ENCODE data around the gene EID1.
"Not testable (repeated sequence)": the region's sequence is repeated elsewhere in the genome, so short reads cannot be mapped to it uniquely, and the experiment has no call there.

Gene EID1, protein sequence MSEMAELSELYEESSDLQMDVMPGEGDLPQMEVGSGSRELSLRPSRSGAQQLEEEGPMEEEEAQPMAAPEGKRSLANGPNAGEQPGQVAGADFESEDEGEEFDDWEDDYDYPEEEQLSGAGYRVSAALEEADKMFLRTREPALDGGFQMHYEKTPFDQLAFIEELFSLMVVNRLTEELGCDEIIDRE

DNA sequence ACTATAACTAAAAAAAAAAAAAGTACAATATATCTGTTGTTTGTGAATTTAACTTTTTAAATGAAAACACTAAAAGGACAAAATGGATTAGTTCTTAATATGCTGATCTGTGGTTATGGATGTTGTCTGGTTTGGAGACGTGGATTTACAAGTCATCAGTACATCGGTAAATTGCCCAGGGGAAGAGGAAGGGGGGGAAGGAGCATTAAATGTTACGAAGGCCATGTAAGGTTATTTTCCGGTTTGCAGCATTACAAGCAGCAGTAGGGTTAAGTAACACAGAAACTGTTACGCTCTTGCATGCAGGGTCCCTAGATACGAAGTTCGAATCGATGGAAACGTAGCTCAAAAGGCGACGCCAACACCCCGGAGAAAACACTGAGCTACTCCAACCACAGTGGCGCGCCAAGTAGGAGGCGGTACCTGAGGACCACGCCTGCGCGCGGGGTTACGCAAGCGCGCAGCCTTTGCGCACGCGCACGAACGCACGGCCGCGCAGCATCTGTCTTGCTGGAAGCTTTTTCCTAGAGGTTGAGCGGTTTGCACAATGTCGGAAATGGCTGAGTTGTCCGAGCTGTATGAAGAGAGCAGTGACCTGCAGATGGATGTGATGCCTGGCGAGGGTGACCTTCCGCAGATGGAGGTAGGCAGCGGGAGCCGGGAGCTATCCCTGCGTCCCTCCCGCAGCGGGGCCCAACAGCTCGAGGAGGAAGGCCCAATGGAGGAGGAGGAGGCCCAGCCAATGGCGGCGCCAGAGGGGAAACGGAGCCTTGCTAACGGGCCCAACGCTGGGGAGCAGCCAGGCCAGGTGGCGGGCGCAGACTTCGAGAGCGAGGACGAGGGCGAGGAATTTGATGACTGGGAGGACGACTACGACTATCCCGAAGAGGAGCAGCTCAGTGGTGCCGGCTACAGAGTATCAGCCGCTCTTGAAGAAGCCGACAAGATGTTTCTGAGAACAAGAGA lies at the start of gene EID1:
EID1 (plus strand) TSS at position 505 of the 966 bp plus-strand sequence; CDS start at position 548, 43 bp downstream.
- DNase-seq = peak; percentile 86

DNA sequence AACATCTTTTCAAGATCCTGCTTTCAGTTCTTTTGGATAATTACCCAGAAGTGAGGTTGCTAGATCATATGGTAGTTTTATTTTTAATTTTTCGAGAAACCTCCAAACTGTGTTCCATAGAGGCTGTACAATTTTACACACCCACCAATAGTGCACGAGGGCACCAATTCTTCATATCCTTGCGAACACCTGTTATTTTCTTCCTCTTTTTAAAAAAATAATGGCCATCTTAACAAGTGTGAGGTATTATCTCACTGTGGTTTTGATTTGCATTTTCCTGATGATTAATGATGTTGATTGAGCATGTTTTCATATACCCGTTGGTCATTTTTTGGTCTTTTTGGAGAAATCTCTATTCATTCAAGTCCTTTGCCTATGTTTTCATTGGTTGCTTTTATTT lies 49.5 kb upstream of the EID1 start:
- no peak for DNase-seq

DNA sequence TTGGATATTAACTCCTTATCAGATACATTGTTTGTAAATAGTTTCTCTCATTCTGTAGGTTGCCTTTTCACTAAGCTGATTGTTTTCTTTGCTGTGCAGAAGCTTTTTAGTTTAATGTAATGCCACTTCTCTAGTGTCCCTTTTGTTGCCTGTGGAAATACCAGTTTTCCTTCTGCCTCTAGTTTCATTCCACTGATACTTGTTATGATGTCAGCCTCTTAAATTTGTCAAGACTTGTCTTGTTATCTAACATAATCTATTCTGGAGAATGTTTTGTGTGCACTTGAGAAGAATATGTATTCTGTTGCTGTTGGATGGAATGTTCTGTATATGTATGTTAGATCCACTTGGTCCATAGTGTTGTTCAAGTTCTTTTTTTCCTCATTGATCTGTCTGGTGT lies 49.0 kb upstream of the EID1 start:
- no peak for DNase-seq

DNA sequence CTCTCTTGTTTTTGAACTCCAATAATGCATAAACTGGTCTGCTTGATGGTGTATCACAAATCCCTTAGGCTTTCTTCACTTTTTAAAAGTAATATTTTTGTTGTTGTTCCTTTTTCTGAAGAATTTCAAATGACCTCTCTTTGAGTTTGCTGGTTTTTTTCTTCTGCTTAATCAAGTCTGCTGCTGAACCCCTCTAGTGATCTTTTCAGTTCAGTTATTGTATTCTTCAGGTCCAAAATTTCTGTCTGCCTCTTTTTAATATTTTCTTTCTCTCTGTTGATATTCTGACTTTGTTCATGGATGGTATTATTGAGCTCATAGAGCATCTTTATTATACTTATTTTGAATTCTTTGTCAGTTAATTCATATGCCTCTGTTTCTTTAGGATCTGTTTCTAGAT lies 45.3 kb upstream of the EID1 start:
- no peak for DNase-seq

DNA sequence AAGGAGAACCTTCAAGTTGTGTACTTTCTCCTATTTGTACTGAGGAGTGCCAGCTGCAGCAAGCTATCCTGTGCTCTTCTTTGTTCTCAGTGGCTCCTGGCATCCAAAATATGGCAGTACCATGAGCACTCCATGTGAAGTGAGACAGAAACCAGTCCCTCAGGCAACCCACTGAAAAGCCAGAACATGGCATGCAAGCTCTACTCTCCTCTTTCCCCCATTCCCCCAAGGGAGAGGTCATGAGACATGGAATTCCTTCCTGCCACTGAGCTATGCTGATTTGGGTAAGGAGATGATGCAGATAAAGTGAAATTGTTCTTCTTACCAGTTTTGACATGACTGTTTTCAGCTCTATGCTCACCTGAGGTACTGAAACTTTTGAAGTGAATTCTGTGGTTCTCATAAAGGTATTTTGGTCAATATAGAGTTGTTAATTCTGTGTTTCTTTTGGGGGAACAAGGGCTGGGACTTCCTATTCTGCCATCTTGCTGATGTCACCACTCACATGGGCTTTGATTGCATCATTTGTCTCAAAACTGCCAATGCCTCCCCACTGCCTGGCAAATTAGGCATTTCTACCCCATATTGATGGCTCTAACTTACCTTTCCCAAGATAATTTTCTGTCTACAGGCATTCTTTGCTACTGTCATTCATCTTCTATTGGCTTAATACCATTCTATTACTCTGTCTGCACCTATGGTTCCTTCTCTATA lies 44.3 kb upstream of the EID1 start:
- DNase-seq = no peak

DNA sequence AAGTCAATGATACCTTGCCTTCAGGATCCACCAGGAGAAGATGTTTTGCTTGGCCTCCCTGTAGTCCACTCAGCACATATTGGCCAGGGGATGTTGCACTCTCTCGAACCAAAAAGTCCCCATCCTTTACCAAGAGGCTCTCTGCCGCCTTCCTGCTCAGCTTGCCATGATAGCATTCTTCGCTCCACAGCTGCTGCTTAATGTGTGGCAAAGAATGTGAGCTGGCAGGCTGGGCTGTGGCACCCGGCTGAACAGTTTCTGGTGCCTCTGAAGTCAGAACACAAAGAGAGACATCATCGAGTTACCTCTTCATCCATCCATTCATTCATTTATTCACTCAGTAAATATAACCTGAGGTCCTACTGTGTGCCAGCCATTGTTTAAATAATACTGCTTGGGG lies 43.2 kb upstream of the EID1 start:
- no peak for DNase-seq

DNA sequence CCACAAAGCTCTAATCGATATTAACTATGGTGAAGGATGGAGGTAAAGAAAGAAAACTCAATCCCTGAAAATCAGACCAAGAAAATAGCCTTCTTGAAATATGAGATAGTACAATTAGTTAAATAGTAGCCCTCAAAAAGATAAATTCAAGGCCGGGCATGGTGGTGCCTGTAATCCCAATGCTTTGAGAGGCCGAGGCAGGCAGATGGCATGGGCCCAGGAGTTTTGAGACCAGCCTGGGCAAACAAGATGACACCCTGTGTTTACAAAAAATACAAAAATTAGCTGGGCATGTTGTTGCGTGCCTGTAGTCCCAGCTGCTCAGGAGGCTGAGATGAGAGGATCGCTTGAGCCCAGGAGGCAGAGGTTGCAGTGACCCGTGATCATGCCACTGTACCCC lies 35.4 kb upstream of the EID1 start:
- no peak for DNase-seq

DNA sequence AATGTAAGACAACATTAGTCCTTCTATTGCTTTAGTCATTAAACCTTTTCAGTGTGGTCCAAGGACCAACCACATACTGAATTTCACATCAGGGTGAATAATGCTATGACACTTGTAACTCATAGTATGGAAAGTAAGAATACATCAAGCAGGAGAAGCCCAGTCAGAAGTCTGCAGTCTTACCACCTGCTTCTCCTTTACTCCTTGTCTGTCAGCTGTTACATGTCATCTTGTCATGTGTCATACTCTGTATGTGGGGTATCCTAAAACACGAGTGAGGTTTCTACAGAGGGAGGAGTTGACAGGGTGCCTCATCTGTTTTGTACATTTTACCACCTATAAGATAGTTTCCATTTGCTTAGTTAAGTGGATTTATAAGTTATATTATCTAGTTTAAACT lies 32.8 kb upstream of the EID1 start:
- no peak for DNase-seq

DNA sequence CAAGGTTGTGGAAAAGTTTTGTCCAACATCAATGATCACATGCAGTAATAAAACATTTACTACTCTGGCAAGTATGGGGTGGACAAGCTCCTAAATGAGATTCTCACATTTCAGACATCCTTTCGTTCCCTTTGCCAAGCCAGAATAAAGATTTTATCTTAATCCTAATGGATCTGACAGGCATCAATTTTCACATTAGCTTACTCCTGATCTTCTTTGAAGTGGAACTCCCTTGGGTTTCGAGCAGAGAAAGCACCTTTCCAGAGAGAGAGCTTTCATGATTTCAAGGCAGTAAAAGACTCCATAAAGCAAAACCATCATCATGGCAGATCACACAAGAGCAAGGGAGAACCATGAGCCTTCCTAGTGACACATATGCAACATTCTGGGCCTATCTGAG lies 27.3 kb upstream of the EID1 start:
- peak; percentile 85 for DNase-seq

DNA sequence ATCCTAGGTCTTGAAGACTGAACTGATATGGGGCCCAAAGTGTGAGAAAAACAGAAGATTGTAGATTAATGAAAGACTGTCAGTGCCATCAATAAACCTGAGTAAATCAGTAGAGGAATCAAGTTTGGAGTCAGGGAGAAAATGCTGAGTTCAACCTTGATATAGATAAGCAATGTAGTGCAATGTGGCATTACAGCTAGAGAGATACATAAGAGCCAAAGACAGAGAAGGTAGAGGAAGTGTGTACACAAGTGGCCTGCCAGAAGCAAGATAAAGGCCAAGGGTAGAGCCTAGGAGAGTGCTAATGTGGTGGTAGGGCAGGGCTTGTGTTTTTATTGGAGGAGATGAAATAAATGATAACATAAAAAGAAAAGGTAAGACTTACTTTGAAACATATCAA lies 26.0 kb upstream of the EID1 start:
- DNase-seq = no peak

DNA sequence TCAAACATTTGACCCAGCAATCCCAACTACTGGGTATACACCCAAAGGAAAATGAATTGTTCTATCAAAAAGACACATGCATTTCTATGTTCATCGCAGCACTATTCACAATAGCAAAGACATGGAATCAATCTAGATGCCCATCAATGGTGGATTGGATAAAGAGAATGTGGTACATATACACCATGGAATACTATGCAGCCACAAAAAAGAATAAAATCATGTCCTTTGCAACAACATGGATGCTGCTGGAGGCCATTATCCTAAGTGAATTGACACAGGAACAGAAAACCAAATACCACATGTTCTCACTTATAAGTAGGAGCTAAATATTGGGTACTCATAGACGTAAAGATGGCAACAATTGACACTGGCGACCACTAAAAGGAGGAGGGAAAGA lies 23.5 kb upstream of the EID1 start:
- not testable (repeated sequence) for DNase-seq

DNA sequence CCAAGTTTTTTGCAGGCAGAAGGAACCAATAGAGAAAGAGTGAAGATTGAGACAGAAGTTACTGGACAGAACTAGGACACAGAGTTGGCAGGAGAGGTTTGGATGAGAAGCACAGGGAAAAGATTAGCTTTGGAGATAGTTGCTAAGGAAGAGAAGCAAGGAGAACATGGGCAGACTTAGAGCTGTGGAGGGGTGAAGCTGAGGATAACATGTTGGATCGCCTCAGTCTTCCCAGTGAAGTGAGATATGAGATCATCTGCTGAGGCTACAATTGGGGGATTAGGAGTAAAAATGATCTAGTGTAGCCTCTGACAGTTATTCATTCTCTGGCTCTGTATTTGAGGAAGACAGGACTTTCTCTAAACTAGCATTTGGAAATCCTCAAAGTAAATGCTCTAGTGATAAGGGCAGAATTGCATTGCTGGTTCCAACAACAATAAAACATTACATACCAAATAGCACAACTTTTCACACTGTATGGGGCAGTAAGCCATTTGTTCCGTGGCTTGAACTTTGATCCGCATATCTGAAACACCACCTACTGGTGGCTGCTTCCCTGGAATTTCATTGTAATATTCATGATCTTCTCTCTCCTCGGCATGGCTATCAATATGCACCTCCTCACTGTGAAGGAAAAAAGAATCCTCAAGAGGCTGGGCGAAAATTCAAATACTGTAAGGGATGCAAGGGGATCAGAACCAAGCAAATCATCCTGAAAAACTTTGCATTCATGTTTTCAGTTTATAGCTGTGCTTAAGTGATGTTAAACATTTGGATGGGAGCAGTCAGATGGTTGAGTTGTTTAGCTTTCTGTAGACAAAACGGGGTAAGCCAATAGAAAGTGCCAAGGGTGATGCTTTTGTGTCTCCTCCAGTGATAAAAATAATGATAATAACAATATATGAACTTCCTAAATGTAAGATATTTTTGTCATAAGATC lies 22.2 kb upstream of the EID1 start:
- no peak for DNase-seq

DNA sequence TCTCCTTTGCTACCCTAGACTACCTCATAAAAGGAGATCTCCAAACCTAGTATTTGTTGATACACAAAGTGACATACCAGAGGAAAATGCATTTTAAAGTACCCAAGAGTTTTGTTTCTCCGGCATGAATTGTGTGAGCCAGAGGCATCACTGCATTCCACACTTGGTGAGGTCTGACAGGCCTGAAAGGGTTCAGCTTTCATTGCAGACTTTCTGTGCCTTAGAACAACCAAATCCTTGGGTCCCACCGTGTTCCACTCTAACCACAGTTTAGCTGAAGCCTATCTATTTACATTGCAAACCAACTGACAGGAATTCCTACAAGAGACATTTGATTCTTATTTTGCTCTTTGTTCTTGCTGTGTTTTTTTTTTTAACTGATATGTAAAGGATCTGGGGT lies 21.0 kb upstream of the EID1 start:
- DNase-seq = no peak

DNA sequence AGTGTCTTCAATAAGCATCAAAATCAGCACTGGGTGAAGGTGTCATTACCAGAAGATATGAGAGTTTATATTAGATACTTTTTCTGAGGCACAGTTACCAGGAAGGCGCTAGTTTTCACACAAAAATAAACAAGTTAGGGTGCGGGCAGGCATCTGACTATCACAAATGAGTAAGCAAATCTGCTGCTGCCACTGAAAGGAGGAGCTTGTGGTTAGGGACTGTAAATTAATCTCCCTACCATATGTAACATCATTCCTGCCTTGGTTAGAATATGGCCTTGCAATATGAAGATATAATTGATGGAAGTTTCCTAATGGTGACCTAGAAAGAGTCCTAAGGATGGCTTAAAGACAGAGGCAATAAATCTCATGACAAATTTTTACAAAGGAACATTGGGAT lies 19.5 kb upstream of the EID1 start:
- peak; percentile 56 for DNase-seq

DNA sequence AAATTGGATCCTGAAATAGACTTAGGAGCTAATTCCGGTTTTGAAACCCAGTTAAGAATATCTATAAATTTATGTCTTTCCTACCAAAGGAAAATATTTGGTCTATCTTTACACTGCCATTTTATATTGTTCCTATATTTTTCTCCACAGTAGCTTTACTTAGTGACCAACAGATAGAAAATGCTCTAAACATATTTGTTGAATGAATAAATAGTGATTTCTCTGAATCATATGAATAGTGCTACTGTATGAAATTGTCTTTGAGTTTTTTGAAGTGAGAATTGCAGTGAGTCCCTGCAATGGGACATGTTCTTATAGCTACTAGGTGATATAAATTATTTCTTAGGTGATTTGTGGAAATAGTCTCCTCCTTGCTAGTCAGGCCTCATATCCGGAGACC lies 18.5 kb upstream of the EID1 start:
- no peak for DNase-seq

DNA sequence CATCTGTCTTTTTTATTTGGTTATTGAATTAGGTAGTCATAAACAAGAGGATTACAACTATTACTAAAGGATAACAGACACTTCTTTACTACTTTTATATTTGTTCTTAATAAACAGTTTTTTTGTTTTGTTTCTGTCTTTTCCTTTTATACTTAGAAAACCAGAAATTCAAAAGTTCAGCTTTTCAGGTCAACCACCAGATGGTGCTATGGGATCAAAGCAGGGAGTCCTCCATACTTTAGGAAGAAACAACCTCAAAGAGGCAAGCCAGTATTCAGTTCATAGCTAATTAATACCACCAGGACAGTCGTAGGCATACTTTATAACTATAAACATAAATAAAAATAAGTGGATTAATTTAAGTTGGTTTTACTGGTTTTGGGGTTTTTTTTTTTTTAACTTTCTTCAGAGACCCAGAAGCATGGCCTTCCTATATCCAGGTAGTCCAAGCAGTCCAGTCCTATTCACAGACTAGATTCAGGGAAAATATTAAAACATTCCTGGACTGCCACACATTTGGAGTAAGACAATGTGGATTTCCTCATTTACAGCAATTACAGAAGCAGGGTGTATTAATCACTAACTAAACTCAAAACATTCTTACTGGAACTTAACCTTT lies 16.0 kb upstream of the EID1 start:
- DNase-seq = no peak

DNA sequence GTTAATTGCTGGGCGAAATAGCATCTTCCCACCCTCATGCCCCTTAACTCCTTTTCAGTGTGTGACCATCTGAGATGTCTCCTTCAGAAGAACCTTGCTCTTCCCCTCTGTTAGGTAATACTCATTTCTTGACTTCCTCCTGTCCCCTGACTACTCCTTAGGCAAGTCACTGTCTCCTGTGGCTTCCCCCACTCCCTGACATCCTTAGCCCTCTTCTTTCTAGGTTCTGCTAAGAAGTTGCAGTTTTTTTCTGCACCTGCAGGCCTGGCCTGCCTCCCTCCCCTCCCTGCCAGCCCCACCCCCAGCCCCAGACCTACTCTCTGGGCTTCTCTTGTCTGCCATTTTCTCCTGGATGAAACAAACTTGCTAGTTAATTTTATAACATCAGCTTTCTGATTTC lies 15.2 kb upstream of the EID1 start:
- DNase-seq = no peak

DNA sequence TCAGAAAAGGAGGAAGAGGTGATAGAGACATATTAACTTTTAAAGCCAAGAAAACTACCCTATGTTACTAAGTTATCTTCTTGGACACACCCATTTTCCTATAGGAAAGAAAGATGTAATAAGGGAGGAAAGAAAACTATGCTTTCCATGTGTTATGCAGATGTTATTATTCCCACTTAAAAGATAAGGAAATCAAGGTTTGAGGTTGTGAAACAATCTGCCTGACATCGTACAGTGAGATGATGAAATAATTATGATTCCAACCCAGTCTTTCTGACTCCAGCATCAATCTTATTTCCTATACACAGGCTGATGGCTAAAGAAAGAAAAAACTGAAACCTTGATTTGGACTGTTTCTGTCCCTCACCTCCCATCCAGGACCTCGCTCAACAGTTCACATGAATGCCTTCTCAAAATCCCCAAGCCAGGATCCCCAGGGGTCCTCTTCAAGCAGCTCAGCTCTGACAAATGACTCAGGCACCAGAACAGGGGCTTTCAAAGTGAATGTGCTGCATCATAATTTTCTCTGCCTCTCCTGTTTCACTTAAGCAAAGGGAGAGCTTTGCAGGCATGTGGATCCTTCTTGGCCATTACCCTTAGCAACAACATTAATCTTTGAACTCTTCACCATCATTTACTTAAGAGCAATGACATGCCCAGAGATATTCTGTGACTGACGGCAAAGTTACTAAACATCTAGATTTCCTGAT lies 12.4 kb upstream of the EID1 start:
- peak; percentile 71 for DNase-seq

DNA sequence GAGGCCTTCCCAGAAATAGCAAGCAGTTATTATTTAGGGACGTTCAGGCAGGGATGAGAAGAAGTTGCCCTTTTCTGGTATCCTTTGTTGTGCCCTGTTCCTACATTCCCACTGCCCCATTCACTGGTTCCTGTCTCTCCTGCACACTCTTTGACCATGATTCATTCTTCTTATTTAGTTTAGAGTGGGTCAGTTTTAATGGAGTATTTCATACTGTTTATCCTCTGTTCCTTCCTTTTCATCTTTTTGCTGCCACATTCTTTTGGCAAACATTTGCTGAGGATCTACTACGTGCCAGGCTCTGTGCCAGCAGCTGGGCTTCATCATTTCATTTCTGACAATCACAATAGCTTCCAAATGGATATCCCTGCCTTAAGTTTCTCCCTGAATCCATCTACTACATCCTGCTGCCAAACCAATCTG lies 11.8 kb upstream of the EID1 start:
- no peak for DNase-seq

DNA sequence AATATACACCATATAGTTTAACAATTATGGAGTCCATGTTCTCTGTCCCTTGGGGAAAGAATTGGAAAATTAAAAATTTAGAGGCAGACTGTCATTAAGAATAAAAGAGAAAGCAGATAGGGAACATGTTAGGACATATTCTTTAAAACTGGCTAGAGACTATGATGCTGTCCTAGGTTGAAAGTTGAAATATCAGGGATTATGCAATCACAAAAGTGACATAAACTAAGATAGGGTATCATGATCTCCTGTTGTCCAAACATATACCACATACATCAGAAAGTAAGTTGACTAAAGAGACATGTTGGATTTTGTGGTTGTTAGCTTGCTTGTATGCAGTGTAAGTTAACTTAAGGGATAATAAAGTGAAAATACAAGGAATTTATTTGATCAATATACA lies 9.9 kb upstream of the EID1 start:
- DNase-seq = no peak

DNA sequence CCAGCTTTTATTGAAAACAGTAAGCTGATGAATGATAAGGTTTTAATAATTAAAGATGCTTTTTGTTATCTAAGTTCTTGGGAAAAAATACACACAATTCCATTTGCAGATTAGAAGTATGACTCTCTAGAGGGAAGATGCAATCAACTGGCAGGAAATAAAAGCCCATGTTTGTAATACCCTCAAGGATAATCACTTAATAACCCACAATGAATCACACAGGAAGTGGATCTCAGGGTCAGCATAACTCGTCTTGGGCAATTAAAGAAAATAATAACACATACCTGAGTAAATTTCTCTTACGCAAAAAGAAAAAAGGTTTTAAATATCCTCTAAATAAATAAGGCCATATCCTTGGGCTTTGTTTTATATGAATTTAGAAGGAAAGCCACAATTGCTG lies 9.4 kb upstream of the EID1 start:
- no peak for DNase-seq

DNA sequence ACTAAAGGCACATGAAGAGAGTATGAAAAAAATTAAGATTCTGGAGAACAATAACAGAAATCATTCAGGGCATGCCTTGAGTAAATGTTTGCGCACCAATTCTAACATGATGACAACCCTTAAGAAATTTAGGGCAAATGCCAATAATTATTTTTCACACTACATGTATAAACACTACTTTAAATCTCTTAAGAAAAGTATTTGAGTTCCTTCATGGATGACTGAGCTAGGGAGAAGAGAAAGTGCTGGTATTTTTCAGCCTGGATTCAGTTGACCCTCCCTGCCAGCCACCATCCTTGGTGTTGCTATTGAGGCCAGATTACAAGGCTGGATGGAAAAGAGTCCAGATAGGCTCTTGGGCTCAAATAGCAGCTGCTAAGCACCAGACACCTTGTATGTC lies 8.0 kb upstream of the EID1 start:
- DNase-seq = no peak

Measured in NCI-H524 treated with DMSO at 0.1 percent for 48 hours (cell line).